ENCODE results near the gene GALNT7. TPM values are rescaled to one million over a fixed set of nuclear protein-coding genes. Genes with fewer than 3 reads are reported as not detected.
A peak's percentile ranks its signal among the peaks of the same experiment; 100 is the strongest.

The GALNT7 gene
- total and polyA plus RNA-seq, 2 experiments from 2014 or later, result 12.9 to 14.1 TPM

- H3K9me3 ChIP-seq (ENCODE audit: low read depth), result no peaks in the 10 kb centered on the region
- H3K27ac ChIP-seq, result no peak overlapping the region
- no peaks in the 10 kb centered on the region for H3K4me1 ChIP-seq (ENCODE audit: low read depth)
- peak in 1 of 2 donors; percentile 41 for DNase-seq (ENCODE audit: low read depth in 1 of 2, low spot score in 1 of 2)
- H3K4me3 ChIP-seq, result no peak overlapping the region
- no peak for TF ChIP-seq CTCF (IDR thresholded peaks at IDR 0.05; ENCODE audit: low read depth, low read length)
- no peaks in the 10 kb centered on the region for H3K27me3 ChIP-seq
- no peaks in the 10 kb centered on the region for H3K36me3 ChIP-seq
Measured at GRCh38 chr4:173189117-173189693, 20.6 kb downstream of the GALNT7 start.

GRCh38 chr4:173191623-173192041 is 23.0 kb downstream of the GALNT7 start:
- H3K4me1 ChIP-seq (ENCODE audit: low read depth), result no peaks in the 10 kb centered on the region
- no peak overlapping the region for H3K27ac ChIP-seq
- no peak for TF ChIP-seq CTCF (IDR thresholded peaks at IDR 0.05; ENCODE audit: low read depth, low read length)
- no peak for DNase-seq (ENCODE audit: low read depth in 1 of 2, low spot score in 1 of 2)
- H3K4me3 ChIP-seq, result no peak overlapping the region
- H3K9me3 ChIP-seq (ENCODE audit: low read depth), result no peaks in the 10 kb centered on the region
- H3K36me3 ChIP-seq, result no peaks in the 10 kb centered on the region
- no peaks in the 10 kb centered on the region for H3K27me3 ChIP-seq

GRCh38 chr4:173192375-173193162 is 24.0 kb downstream of the GALNT7 start:
- H3K4me3 ChIP-seq, result no peak overlapping the region
- no peaks in the 10 kb centered on the region for H3K27me3 ChIP-seq
- no peaks in the 10 kb centered on the region for H3K4me1 ChIP-seq (ENCODE audit: low read depth)
- DNase-seq (ENCODE audit: low read depth in 1 of 2, low spot score in 1 of 2), result no peak
- H3K9me3 ChIP-seq (ENCODE audit: low read depth), result no peaks in the 10 kb centered on the region
- H3K36me3 ChIP-seq, result no peaks in the 10 kb centered on the region
- no peak for TF ChIP-seq CTCF (IDR thresholded peaks at IDR 0.05; ENCODE audit: low read depth, low read length)
- no peak overlapping the region for H3K27ac ChIP-seq

GRCh38 chr4:173194157-173194556 is 25.5 kb downstream of the GALNT7 start:
- no peak overlapping the region for H3K27ac ChIP-seq
- no peaks in the 10 kb centered on the region for H3K27me3 ChIP-seq
- TF ChIP-seq CTCF (IDR thresholded peaks at IDR 0.05; ENCODE audit: low read depth, low read length), result no peak
- no peaks in the 10 kb centered on the region for H3K36me3 ChIP-seq
- H3K9me3 ChIP-seq (ENCODE audit: low read depth), result no peaks in the 10 kb centered on the region
- no peaks in the 10 kb centered on the region for H3K4me1 ChIP-seq (ENCODE audit: low read depth)
- no peak for DNase-seq (ENCODE audit: low read depth in 1 of 2, low spot score in 1 of 2)
- no peak overlapping the region for H3K4me3 ChIP-seq

GRCh38 chr4:173195109-173195508 is 26.5 kb downstream of the GALNT7 start:
- no peak for DNase-seq (ENCODE audit: low read depth in 1 of 2, low spot score in 1 of 2)

More at GRCh38 chr4:173195109-173195508, 26.5 kb downstream of the GALNT7 start:
- Histone ChIP-seq H3K27ac (no peak overlapping the region), H3K27me3 (no peaks in the 10 kb centered on the region), H3K4me3 (no peak overlapping the region), H3K36me3 (no peaks in the 10 kb centered on the region), H3K4me1 (ENCODE audit: low read depth) (no peaks in the 10 kb centered on the region), H3K9me3 (ENCODE audit: low read depth) (no peaks in the 10 kb centered on the region)
- TF ChIP-seq CTCF (IDR thresholded peaks at IDR 0.05; ENCODE audit: low read depth, low read length), result no peak
